ENCODE measurements around the gene PBX1.

DNA sequence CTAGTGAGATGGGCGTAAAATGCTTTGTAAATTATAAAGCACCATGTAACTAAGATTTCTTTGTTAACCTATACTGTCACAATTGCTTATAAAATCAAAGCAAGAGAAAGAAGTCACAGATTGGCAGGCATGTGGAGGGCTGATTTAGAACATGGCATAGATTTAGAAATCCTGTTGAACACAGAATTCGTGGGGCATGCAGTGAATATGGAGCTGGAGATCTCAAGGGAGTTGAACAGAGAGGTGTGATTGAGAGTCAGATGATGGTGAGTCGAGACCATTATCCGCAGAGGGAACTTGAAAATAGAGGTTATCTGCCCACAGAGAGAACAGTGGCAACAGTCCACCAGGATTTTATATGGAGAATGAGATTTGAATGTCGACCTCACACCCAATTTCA, 27.6 kb downstream of the PBX1 start:
- TF ChIP-seq, protein P1, sequence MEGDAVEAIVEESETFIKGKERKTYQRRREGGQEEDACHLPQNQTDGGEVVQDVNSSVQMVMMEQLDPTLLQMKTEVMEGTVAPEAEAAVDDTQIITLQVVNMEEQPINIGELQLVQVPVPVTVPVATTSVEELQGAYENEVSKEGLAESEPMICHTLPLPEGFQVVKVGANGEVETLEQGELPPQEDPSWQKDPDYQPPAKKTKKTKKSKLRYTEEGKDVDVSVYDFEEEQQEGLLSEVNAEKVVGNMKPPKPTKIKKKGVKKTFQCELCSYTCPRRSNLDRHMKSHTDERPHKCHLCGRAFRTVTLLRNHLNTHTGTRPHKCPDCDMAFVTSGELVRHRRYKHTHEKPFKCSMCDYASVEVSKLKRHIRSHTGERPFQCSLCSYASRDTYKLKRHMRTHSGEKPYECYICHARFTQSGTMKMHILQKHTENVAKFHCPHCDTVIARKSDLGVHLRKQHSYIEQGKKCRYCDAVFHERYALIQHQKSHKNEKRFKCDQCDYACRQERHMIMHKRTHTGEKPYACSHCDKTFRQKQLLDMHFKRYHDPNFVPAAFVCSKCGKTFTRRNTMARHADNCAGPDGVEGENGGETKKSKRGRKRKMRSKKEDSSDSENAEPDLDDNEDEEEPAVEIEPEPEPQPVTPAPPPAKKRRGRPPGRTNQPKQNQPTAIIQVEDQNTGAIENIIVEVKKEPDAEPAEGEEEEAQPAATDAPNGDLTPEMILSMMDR (IDR thresholded peaks at IDR 0.05; ENCODE audit: low read depth, low read length) = no peak
- no peak for TF ChIP-seq EZH2phosphoT487 (IDR thresholded peaks at IDR 0.05; ENCODE audit: low read depth)

All from OCI-LY3 (cell line).